ENCODE measurements around the gene TSC22D2. TPM values are rescaled to one million over a fixed set of nuclear protein-coding genes. Genes with fewer than 3 reads are reported as not detected.
"Not testable (repeated sequence)": the region's sequence is repeated elsewhere in the genome, so short reads cannot be mapped to it uniquely, and the experiment has no call there.

The TSC22D2 gene
- total RNA-seq, 1 experiment from 2014 or later = 17.6 TPM

- peak; percentile 81 for DNase-seq (ENCODE audit: low read depth)
These were observed 39.8 kb downstream of the TSC22D2 start for GRCh38 chr3:150447631-150448465.

GRCh38 chr3:150449169-150449721 lies 41.1 kb downstream of the TSC22D2 start:
- peak; percentile 91 for DNase-seq (ENCODE audit: low read depth)

GRCh38 chr3:150450916-150451315 lies 42.8 kb downstream of the TSC22D2 start:
- no peak for DNase-seq (ENCODE audit: low read depth)

GRCh38 chr3:150451329-150452048 lies 43.4 kb downstream of the TSC22D2 start:
- no peak for DNase-seq (ENCODE audit: low read depth)

GRCh38 chr3:150453353-150453752 lies 45.3 kb downstream of the TSC22D2 start:
- no peak for DNase-seq (ENCODE audit: low read depth)

- no peak for DNase-seq (ENCODE audit: low read depth)
These were observed 46.0 kb downstream of the TSC22D2 start for GRCh38 chr3:150454085-150454484.

GRCh38 chr3:150454622-150455021 lies 46.5 kb downstream of the TSC22D2 start:
- DNase-seq (ENCODE audit: low read depth) = no peak

GRCh38 chr3:150455341-150455740 lies 47.2 kb downstream of the TSC22D2 start:
- peak; percentile 55 for DNase-seq (ENCODE audit: low read depth)

- DNase-seq (ENCODE audit: low read depth) = no peak
These were observed 49.9 kb downstream of the TSC22D2 start for GRCh38 chr3:150458001-150458400.

GRCh38 chr3:150460484-150460883 lies 52.4 kb downstream of the TSC22D2 start:
- DNase-seq (ENCODE audit: low read depth) = no peak

- no peak for DNase-seq (ENCODE audit: low read depth)
These were observed 53.3 kb downstream of the TSC22D2 start for GRCh38 chr3:150461399-150461798.

- DNase-seq (ENCODE audit: low read depth) = peak; percentile 49
These were observed 54.0 kb downstream of the TSC22D2 start for GRCh38 chr3:150462108-150462507.

GRCh38 chr3:150464684-150465083 lies 56.6 kb downstream of the TSC22D2 start:
- DNase-seq (ENCODE audit: low read depth) = no peak

GRCh38 chr3:150467381-150467780 lies 59.3 kb downstream of the TSC22D2 start:
- no peak for DNase-seq (ENCODE audit: low read depth)

- peak; percentile 100 for DNase-seq (ENCODE audit: low read depth)
These were observed 61.2 kb downstream of the TSC22D2 start for GRCh38 chr3:150469031-150469930.

GRCh38 chr3:150469931-150470740 lies 62.0 kb downstream of the TSC22D2 start:
- DNase-seq (ENCODE audit: low read depth) = peak; percentile 97

GRCh38 chr3:150472421-150472820 lies 64.3 kb downstream of the TSC22D2 start:
- DNase-seq (ENCODE audit: low read depth) = no peak

- not testable (repeated sequence) for DNase-seq (ENCODE audit: low read depth)
These were observed 65.1 kb downstream of the TSC22D2 start for GRCh38 chr3:150473161-150473560.

- no peak for DNase-seq (ENCODE audit: low read depth)
These were observed 71.3 kb downstream of the TSC22D2 start for GRCh38 chr3:150479370-150479769.

GRCh38 chr3:150480877-150481276 lies 72.8 kb downstream of the TSC22D2 start:
- DNase-seq (ENCODE audit: low read depth) = no peak

GRCh38 chr3:150483226-150483625 lies 75.1 kb downstream of the TSC22D2 start:
- no peak for DNase-seq (ENCODE audit: low read depth)
